SK-N-SH (cell line): Measurements from ENCODE around the gene DNAAF9. TPM values are rescaled to one million over a fixed set of nuclear protein-coding genes. Genes with fewer than 3 reads are reported as not detected.

Experiments
- CTCF ChIA-PET: fragments of 300-600, 350-600 bp; formaldehyde crosslinking; extraction: SDS; loops from one replicate; lab custom pipeline; 2021; lab: Yijun Ruan, JAX
- POLR2A ChIA-PET: fragments of 350-600 bp; sonication (Branson Sonifier 250); formaldehyde crosslinking; extraction: SDS; loops from one replicate; lab custom pipeline; 2020; ENCODE audit warnings: antibody characterized with exemption, inconsistent platforms; lab: Yijun Ruan, JAX
- DNase-seq: peaks from one replicate; pipeline ENCODE4 v3.0.0; 2012
- H2AFZ ChIP-seq: fragments of 200-600 bp; sonication (generic); 2 replicates; pipeline ENCODE4 v1.8.1; 2016; ENCODE audit warnings: antibody characterized with exemption, mild to moderate bottlenecking, low read depth
- H3F3A ChIP-seq: fragments of 200-600 bp; sonication (generic); replicated peaks from 2 replicates; pipeline ENCODE3; 2016; ENCODE audit warnings: antibody characterized with exemption, mild to moderate bottlenecking; ENCODE audit not compliant: insufficient read depth
- H3K27ac ChIP-seq, 2 experiments: fragments of 200-500 bp in 1 of 2; fragments of 200-600 bp in 1 of 2; sonication (Bioruptor generic) in 1 of 2; sonication (generic), shearing (Covaris generic) in 1 of 2; 2 replicates each; pipeline versions ENCODE4 v1.5.1 to v1.6.1; 2014 to 2016; ENCODE audit warnings: low read depth in 2 of 2, inconsistent platforms in 1 of 2, low read length in 1 of 2, mild to moderate bottlenecking in 1 of 2, mixed read lengths in 1 of 2
- H3K27me3 ChIP-seq: fragments of 200-600 bp; sonication (generic), shearing (Covaris generic); 2 replicates; pipeline ENCODE4 v1.6.1; 2016; ENCODE audit warnings: mixed run types; ENCODE audit not compliant: insufficient read depth
- H3K36me3 ChIP-seq, 2 experiments: fragments of 200-500 bp in 1 of 2; fragments of 200-600 bp in 1 of 2; sonication (Bioruptor generic) in 1 of 2; sonication (generic) in 1 of 2; replicated peaks in 1 of 2; 2 replicates each; pipeline versions ENCODE3 to v1.5.1; 2014 to 2016; ENCODE audit warnings: low read length in 1 of 2, mild to moderate bottlenecking in 1 of 2; ENCODE audit not compliant: insufficient read depth in 2 of 2, control insufficient read depth in 1 of 2
- H3K4me1 ChIP-seq, 2 experiments: fragments of 200-500 bp in 1 of 2; fragments of 200-600 bp in 1 of 2; sonication (Bioruptor generic) in 1 of 2; sonication (generic), shearing (Covaris generic) in 1 of 2; 2 replicates each; pipeline versions ENCODE4 v1.5.1 to v1.6.1; 2014 to 2016; ENCODE audit warnings: low read depth in 1 of 2, low read length in 1 of 2, mixed run types in 1 of 2; ENCODE audit not compliant: insufficient read depth in 2 of 2, control insufficient read depth in 1 of 2
- H3K4me2 ChIP-seq: fragments of 200-600 bp; sonication (generic), shearing (Covaris generic); 2 replicates; pipeline ENCODE4 v1.6.1; 2017; ENCODE audit warnings: mixed run types
- H3K4me3 ChIP-seq, 2 experiments: fragments of 200-500 bp in 1 of 2; fragments of 200-600 bp in 1 of 2; sonication (Bioruptor generic) in 1 of 2; sonication (generic), shearing (Covaris generic) in 1 of 2; 2 replicates each; pipeline versions ENCODE4 v1.5.1 to v1.8.1; 2014 to 2016; ENCODE audit warnings: low read depth in 2 of 2, inconsistent platforms in 1 of 2, low read length in 1 of 2, mild to moderate bottlenecking in 1 of 2, mixed read lengths in 1 of 2, moderate library complexity in 1 of 2
- H3K79me2 ChIP-seq: fragments of 200-600 bp; sonication (generic); 2 replicates; pipeline ENCODE4 v1.8.1; 2017; ENCODE audit warnings: mild to moderate bottlenecking; ENCODE audit not compliant: insufficient read depth
- H3K9ac ChIP-seq: fragments of 200-600 bp; sonication (generic); 2 replicates; pipeline ENCODE4 v1.6.1; 2017; ENCODE audit warnings: mixed run types
- H3K9me2 ChIP-seq: fragments of 200-600 bp; sonication (generic); 2 replicates; pipeline ENCODE4 v1.6.1; 2017; ENCODE audit warnings: mixed run types
- H3K9me3 ChIP-seq: fragments of 200-600 bp; sonication (generic); 2 replicates; pipeline ENCODE4 v1.6.1; 2017; ENCODE audit warnings: mixed run types, mild to moderate bottlenecking, moderate library complexity
- H4K20me1 ChIP-seq: fragments of 200-600 bp; sonication (generic); 2 replicates; pipeline ENCODE4 v1.6.1; 2017; ENCODE audit warnings: mild to moderate bottlenecking, mixed run types; ENCODE audit not compliant: insufficient read depth
- ELF1 ChIP-seq: IDR thresholded peaks from 2 replicates; pipeline ENCODE4 v1.4.0; 2012
- FOXJ3 ChIP-seq: sonication (generic); formaldehyde crosslinking; IDR thresholded peaks from 2 replicates; pipeline ENCODE4 v1.5.1; 2020; ENCODE audit warnings: mild to moderate bottlenecking, missing genetic modification reagents
- GABPA ChIP-seq: IDR thresholded peaks from 2 replicates; pipeline ENCODE4 v1.4.0; 2012; ENCODE audit warnings: low read depth, mild to moderate bottlenecking
- JUND ChIP-seq: IDR thresholded peaks from 2 replicates; pipeline ENCODE4 v1.4.0; 2012
- MEF2A ChIP-seq: IDR thresholded peaks from 2 replicates; pipeline ENCODE4 v1.4.0; 2012; ENCODE audit warnings: low read depth, borderline replicate concordance
- POLR2AphosphoS5 ChIP-seq: IDR thresholded peaks from 2 replicates; pipeline ENCODE4 v1.6.1; 2012; ENCODE audit warnings: low read depth, low read length
- RCOR1 ChIP-seq: fragments of 150-350 bp; IDR thresholded peaks from 2 replicates; pipeline ENCODE4 v1.6.1; 2017; ENCODE audit warnings: antibody characterized with exemption, low read length
- SIN3A ChIP-seq: IDR thresholded peaks from 2 replicates; pipeline ENCODE4 v1.6.1; 2012; ENCODE audit warnings: low read depth, mild to moderate bottlenecking, low read length, moderate library complexity, borderline replicate concordance
- TAF1 ChIP-seq: IDR thresholded peaks from 2 replicates; pipeline ENCODE4 v1.6.1; 2012; ENCODE audit warnings: low read depth, mild to moderate bottlenecking, low read length, moderate library complexity, borderline replicate concordance
- TCF12 ChIP-seq: IDR thresholded peaks from 2 replicates; pipeline ENCODE4 v1.4.0; 2012
- YY1 ChIP-seq: IDR thresholded peaks from 2 replicates; pipeline ENCODE4 v1.4.0; 2012; ENCODE audit warnings: low read depth, mild to moderate bottlenecking
- WGBS: methylation state at CpG from one replicate; pipeline ENCODE4 v1.1.6; 2017; ENCODE audit warnings: low lambda C conversion rate; 5-methylcytosine and 5-hydroxymethylcytosine counted together
- polyA plus RNA-seq, 3 experiments: library from polyadenylated mRNA; depleted of rRNA; stranded (reverse); fragments of >200 nt; gene quantifications; 2 replicates each; pipeline ENCODE4 v1.2.3, GENCODE V29; 2012
- TF ChIP-seq, protein P1 (sequence below): fragments of 150-350 bp; IDR thresholded peaks from 2 replicates; pipeline ENCODE4 v1.6.1; 2016; ENCODE audit warnings: mild to moderate bottlenecking, low read depth, low read length
- TF ChIP-seq, protein P2 (sequence below): IDR thresholded peaks from 2 replicates; pipeline ENCODE4 v1.4.0; 2012; ENCODE audit warnings: low read depth
- TF ChIP-seq, protein P3 (sequence below): IDR thresholded peaks from 2 replicates; pipeline ENCODE4 v1.6.1; 2012; ENCODE audit warnings: mild to moderate bottlenecking, low read depth, low read length, moderate library complexity
- TF ChIP-seq, protein P4 (sequence below): IDR thresholded peaks from 2 replicates; pipeline ENCODE4 v1.4.0; 2012; ENCODE audit warnings: low read depth, borderline replicate concordance
- TF ChIP-seq, protein P5 (sequence below): fragments of 200-600 bp; sonication (generic); IDR thresholded peaks from 2 replicates; pipeline ENCODE4 v1.6.1; 2017; ENCODE audit warnings: antibody characterized with exemption, mild to moderate bottlenecking, moderate library complexity

The DNAAF9 gene
- polyA plus RNA-seq, 1 of the 3 experiments (the other 2 are of a cell fraction) = 5.5 TPM

DNA sequence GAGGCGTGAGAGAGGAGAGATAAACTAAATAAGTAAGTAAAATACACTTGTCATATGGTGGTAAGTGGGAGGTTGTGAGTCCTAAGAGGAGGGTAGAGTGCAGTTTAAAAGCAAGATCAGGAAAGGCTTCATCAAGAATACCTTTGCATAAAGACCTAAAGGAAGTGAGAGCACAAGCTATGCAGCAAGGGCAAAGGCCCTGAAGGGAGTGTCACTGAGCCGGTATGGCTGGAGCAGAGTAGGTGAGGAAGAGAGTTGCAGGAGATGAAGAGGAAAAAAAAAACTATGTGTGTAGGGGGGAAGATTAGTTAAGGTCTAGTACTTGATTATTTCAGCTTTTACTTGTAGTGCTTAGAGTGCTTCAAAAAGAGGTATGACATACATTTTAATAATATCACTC, 11.0 kb downstream of the DNAAF9 start:
- TF ChIP-seq, protein P1, sequence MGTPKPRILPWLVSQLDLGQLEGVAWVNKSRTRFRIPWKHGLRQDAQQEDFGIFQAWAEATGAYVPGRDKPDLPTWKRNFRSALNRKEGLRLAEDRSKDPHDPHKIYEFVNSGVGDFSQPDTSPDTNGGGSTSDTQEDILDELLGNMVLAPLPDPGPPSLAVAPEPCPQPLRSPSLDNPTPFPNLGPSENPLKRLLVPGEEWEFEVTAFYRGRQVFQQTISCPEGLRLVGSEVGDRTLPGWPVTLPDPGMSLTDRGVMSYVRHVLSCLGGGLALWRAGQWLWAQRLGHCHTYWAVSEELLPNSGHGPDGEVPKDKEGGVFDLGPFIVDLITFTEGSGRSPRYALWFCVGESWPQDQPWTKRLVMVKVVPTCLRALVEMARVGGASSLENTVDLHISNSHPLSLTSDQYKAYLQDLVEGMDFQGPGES = no peak
- TF ChIP-seq, protein P2, sequence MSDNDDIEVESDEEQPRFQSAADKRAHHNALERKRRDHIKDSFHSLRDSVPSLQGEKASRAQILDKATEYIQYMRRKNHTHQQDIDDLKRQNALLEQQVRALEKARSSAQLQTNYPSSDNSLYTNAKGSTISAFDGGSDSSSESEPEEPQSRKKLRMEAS = no peak
- Histone ChIP-seq H3K9me2 (no peaks in the 10 kb centered on the region), H3K4me3 (no peak overlapping the region), H3K9ac (no peak overlapping the region), H2AFZ (no peak overlapping the region), H3K27me3 (no peaks in the 10 kb centered on the region), H3K79me2 (peaks cover 86% of the 10 kb centered on the region), H3F3A (no peaks in the 10 kb centered on the region), H3K36me3 (no peaks in the 10 kb centered on the region), H3K27ac (no peak overlapping the region), H3K4me2 (no peak overlapping the region), H3K4me1 (peaks cover 0 to 7% of the 10 kb centered on the region in 2 experiments; a peak in 1 of 4 replicates), H3K9me3 (no peaks in the 10 kb centered on the region), H4K20me1 (peaks cover 73% of the 10 kb centered on the region)
- no peak for DNase-seq
- ChIA-PET POLR2A (no interaction called here), CTCF (no interaction called here)
- 80% methylated on average over 2 of the region's 2 CpGs for WGBS

DNA sequence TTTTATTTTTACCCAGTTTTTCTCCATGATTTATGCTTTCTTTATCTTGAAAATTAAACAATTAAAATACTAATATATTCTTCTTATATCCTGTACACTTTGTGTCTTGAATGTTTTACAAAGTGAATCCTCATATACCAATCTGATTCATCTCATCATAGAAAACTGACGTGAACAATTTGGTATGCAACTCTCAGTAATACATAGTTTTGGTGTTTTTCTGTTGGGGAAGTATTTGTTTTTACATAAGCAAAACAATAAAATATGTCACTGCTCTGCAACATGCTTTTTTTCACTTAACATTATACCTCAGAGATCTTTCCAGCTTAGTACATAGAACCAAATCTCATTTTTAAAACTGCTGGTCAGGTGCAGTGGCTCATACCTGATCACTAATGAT, 14.7 kb downstream of the DNAAF9 start:
- no peak overlapping the region for H3K4me3 ChIP-seq
- H2AFZ ChIP-seq = no peak overlapping the region
- no peaks in the 10 kb centered on the region for H3K9me2 ChIP-seq
- no peak overlapping the region for H3K27ac ChIP-seq
- H3K36me3 ChIP-seq = no peaks in the 10 kb centered on the region
- H3K27me3 ChIP-seq = no peaks in the 10 kb centered on the region
- ChIA-PET CTCF (interaction anchor here (0.6 kb wide), 1 partner anchor 381 kb away, joined by 3 read pairs; no protein-coding TSS in a partner anchor), POLR2A (no interaction called here)
- no peak overlapping the region for H3K4me2 ChIP-seq
- peaks cover 60% of the 10 kb centered on the region for H4K20me1 ChIP-seq
- no peaks in the 10 kb centered on the region for H3K9me3 ChIP-seq
- no peaks in the 10 kb centered on the region for H3K4me1 ChIP-seq
- no peak overlapping the region for H3K9ac ChIP-seq
- no peak for TF ChIP-seq RCOR1
- TF ChIP-seq, protein P3, sequence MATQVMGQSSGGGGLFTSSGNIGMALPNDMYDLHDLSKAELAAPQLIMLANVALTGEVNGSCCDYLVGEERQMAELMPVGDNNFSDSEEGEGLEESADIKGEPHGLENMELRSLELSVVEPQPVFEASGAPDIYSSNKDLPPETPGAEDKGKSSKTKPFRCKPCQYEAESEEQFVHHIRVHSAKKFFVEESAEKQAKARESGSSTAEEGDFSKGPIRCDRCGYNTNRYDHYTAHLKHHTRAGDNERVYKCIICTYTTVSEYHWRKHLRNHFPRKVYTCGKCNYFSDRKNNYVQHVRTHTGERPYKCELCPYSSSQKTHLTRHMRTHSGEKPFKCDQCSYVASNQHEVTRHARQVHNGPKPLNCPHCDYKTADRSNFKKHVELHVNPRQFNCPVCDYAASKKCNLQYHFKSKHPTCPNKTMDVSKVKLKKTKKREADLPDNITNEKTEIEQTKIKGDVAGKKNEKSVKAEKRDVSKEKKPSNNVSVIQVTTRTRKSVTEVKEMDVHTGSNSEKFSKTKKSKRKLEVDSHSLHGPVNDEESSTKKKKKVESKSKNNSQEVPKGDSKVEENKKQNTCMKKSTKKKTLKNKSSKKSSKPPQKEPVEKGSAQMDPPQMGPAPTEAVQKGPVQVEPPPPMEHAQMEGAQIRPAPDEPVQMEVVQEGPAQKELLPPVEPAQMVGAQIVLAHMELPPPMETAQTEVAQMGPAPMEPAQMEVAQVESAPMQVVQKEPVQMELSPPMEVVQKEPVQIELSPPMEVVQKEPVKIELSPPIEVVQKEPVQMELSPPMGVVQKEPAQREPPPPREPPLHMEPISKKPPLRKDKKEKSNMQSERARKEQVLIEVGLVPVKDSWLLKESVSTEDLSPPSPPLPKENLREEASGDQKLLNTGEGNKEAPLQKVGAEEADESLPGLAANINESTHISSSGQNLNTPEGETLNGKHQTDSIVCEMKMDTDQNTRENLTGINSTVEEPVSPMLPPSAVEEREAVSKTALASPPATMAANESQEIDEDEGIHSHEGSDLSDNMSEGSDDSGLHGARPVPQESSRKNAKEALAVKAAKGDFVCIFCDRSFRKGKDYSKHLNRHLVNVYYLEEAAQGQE = no peak
- TF ChIP-seq JUND = no peak
- TF ChIP-seq SIN3A = no peak
- TF ChIP-seq, protein P4, sequence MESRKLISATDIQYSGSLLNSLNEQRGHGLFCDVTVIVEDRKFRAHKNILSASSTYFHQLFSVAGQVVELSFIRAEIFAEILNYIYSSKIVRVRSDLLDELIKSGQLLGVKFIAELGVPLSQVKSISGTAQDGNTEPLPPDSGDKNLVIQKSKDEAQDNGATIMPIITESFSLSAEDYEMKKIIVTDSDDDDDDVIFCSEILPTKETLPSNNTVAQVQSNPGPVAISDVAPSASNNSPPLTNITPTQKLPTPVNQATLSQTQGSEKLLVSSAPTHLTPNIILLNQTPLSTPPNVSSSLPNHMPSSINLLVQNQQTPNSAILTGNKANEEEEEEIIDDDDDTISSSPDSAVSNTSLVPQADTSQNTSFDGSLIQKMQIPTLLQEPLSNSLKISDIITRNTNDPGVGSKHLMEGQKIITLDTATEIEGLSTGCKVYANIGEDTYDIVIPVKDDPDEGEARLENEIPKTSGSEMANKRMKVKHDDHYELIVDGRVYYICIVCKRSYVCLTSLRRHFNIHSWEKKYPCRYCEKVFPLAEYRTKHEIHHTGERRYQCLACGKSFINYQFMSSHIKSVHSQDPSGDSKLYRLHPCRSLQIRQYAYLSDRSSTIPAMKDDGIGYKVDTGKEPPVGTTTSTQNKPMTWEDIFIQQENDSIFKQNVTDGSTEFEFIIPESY = no peak
- TF ChIP-seq POLR2AphosphoS5 = no peak
- TF ChIP-seq, protein P1 = no peak
- TF ChIP-seq TAF1 = no peak
- no peak for TF ChIP-seq FOXJ3 (CRISPR knock-in tag)
- no peak for TF ChIP-seq YY1
- no peak for TF ChIP-seq ELF1
- TF ChIP-seq TCF12 = no peak
- TF ChIP-seq GABPA = no peak
- TF ChIP-seq, protein P5, sequence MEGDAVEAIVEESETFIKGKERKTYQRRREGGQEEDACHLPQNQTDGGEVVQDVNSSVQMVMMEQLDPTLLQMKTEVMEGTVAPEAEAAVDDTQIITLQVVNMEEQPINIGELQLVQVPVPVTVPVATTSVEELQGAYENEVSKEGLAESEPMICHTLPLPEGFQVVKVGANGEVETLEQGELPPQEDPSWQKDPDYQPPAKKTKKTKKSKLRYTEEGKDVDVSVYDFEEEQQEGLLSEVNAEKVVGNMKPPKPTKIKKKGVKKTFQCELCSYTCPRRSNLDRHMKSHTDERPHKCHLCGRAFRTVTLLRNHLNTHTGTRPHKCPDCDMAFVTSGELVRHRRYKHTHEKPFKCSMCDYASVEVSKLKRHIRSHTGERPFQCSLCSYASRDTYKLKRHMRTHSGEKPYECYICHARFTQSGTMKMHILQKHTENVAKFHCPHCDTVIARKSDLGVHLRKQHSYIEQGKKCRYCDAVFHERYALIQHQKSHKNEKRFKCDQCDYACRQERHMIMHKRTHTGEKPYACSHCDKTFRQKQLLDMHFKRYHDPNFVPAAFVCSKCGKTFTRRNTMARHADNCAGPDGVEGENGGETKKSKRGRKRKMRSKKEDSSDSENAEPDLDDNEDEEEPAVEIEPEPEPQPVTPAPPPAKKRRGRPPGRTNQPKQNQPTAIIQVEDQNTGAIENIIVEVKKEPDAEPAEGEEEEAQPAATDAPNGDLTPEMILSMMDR = no peak
- no peak for TF ChIP-seq MEF2A
- DNase-seq = no peak
- H3F3A ChIP-seq = no peaks in the 10 kb centered on the region
- 95% methylated on average over 1 of the region's 1 CpG for WGBS
- peaks cover 87% of the 10 kb centered on the region for H3K79me2 ChIP-seq
